Glutamatergic neuron (in vitro differentiated cells): ENCODE results near the gene KANK4. TPM values are rescaled to one million over a fixed set of nuclear protein-coding genes. Genes with fewer than 3 reads are reported as not detected.
A peak's percentile ranks its signal among the peaks of the same experiment; 100 is the strongest.

Source experiments
- DNase-seq: peaks from one replicate; pipeline ENCODE4 v3.0.0; 2022
- H3K27ac Mint-ChIP-seq: one replicate; pipeline ENCODE4 v1.8.0; 2020; ENCODE audit warnings: mild to moderate bottlenecking, mixed read lengths, inconsistent platforms; ENCODE audit not compliant: unreplicated experiment
- H3K27me3 Mint-ChIP-seq: one replicate; pipeline ENCODE4 v1.8.0; 2020; ENCODE audit warnings: mild to moderate bottlenecking, moderate library complexity, mixed read lengths, inconsistent platforms; ENCODE audit not compliant: unreplicated experiment
- H3K36me3 Mint-ChIP-seq: one replicate; pipeline ENCODE4 v1.8.0; 2020; ENCODE audit warnings: mild to moderate bottlenecking, mixed read lengths, inconsistent platforms; ENCODE audit not compliant: unreplicated experiment
- H3K4me1 Mint-ChIP-seq: one replicate; pipeline ENCODE4 v1.8.0; 2020; ENCODE audit warnings: mild to moderate bottlenecking, low read depth, mixed read lengths, inconsistent platforms; ENCODE audit not compliant: unreplicated experiment
- H3K4me3 Mint-ChIP-seq: one replicate; pipeline ENCODE4 v1.8.0; 2020; ENCODE audit warnings: mild to moderate bottlenecking, mixed read lengths, inconsistent platforms; ENCODE audit not compliant: unreplicated experiment
- H3K9me3 Mint-ChIP-seq: one replicate; pipeline ENCODE4 v1.8.0; 2020; ENCODE audit warnings: mild to moderate bottlenecking, moderate library complexity, mixed read lengths, inconsistent platforms; ENCODE audit not compliant: unreplicated experiment
- total RNA-seq: library from RNA; stranded (reverse); fragmentation: NEBNext Ultra II Directional; extraction: Animal tissue kit (Norgen Biotek cat#: 25700); gene quantifications from one replicate; pipeline ENCODE4 v1.2.1, GENCODE V29; 2021; ENCODE audit not compliant: unreplicated experiment
- TF ChIP-seq, protein P1 (sequence below): fragments of 200-600 bp; sonication (generic); IDR thresholded peaks from one replicate; pipeline ENCODE4 v1.5.0; 2021; ENCODE audit not compliant: partially characterized antibody, unreplicated experiment

The KANK4 gene
- total RNA-seq, 1 donor from 2014 or later: not detected

DNA sequence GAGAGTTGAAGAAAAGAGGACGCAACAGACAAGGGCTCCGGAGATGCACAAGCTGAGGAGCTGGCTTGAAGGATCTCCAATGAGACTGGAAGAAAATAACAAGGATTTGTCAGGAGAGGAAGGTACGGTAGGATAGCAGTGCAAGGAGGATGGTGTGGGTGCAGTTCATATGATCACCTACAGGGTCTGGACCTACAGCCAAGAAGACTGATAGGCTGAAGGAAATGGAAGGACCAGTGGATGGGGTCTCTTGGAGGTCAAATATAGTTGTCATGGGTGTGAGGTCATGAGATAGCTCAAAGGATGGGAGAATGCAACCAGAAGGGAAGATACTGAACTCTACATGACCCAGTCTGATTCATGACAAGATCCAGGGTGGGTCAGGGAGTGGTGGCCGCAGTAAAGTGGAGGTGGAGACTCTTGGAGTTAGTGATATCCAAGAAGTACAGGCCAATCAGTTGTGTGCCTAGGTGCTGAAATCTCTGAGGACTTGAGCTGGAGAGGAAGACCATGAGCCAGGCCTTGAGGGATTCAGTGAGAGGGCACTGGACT is 15.3 kb upstream of the KANK4 start:
- Mint-ChIP-seq H3K27ac (peak overlapping the region; percentile 29), H3K36me3 (peaks cover 3% of the 10 kb centered on the region), H3K27me3 (peaks cover 7% of the 10 kb centered on the region), H3K9me3 (peaks cover 3% of the 10 kb centered on the region), H3K4me1 (peaks cover 2% of the 10 kb centered on the region), H3K4me3 (no peak overlapping the region)
- DNase-seq: no peak
- TF ChIP-seq, protein P1, sequence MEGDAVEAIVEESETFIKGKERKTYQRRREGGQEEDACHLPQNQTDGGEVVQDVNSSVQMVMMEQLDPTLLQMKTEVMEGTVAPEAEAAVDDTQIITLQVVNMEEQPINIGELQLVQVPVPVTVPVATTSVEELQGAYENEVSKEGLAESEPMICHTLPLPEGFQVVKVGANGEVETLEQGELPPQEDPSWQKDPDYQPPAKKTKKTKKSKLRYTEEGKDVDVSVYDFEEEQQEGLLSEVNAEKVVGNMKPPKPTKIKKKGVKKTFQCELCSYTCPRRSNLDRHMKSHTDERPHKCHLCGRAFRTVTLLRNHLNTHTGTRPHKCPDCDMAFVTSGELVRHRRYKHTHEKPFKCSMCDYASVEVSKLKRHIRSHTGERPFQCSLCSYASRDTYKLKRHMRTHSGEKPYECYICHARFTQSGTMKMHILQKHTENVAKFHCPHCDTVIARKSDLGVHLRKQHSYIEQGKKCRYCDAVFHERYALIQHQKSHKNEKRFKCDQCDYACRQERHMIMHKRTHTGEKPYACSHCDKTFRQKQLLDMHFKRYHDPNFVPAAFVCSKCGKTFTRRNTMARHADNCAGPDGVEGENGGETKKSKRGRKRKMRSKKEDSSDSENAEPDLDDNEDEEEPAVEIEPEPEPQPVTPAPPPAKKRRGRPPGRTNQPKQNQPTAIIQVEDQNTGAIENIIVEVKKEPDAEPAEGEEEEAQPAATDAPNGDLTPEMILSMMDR: peak; percentile 32

DNA sequence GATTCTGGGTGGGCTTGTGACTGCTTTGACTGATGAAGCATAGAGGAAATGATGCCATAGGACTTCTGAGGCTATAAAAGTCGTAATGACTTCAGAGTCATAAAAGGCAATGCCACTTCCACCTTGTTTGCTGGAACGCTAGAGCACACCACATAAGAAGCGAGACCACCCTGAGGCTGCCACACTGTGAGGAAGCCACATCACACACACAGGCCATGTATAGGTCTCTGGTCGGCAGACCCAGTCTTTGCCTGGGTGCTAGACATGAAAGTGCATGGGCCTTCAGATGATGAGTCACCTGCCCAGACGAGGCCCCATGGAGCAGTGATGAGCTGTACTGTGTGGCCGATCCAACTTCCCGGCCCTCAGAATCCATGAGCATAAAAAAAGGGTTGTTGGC is 14.2 kb upstream of the KANK4 start:
- H3K36me3 Mint-ChIP-seq: peaks cover 3% of the 10 kb centered on the region
- DNase-seq: no peak
- TF ChIP-seq, protein P1: no peak
- H3K27me3 Mint-ChIP-seq: peaks cover 6% of the 10 kb centered on the region
- H3K4me3 Mint-ChIP-seq: no peak overlapping the region
- no peak overlapping the region for H3K27ac Mint-ChIP-seq
- peaks cover 2% of the 10 kb centered on the region for H3K4me1 Mint-ChIP-seq
- peaks cover 3% of the 10 kb centered on the region for H3K9me3 Mint-ChIP-seq

DNA sequence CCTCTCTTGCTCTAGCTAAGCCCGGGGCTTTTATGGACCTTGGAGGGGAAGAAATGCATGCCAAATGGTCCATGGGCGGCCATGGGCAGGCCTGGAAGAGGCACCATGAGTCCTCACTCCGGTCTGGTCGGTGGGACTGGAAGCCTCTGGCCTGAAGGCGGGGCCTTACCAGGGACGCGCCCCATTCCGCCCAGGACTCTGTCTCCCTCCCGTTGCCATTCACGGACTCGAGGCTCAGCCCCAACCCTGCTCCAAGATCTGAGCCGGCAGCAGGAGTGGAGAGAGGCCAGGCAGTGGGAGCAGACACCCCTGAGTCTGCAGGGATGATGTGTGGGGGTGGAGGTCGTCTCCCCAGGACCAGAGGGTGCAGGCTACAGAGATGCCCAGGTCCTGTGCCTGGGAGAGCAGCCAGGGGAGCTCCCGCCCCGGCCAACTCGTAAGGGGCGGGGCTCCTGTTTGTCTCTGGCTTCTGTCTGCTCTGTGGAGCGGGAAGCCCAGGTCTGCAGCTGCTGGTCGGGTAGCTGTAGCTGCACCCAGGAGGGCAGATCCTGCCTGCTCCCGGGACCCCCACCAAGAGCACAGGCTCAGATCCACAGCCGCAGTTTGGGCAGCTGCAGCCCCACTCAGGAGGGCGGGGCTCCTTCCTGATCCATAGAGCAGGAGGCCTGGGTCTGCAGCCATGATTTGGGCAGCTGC is 8.3 kb upstream of the KANK4 start:
- H3K4me3 Mint-ChIP-seq: no peak overlapping the region
- DNase-seq: no peak
- no peaks in the 10 kb centered on the region for H3K4me1 Mint-ChIP-seq
- H3K27ac Mint-ChIP-seq: no peak overlapping the region
- H3K27me3 Mint-ChIP-seq: peaks cover 1% of the 10 kb centered on the region
- H3K9me3 Mint-ChIP-seq: no peaks in the 10 kb centered on the region
- no peaks in the 10 kb centered on the region for H3K36me3 Mint-ChIP-seq
- TF ChIP-seq, protein P1: no peak

DNA sequence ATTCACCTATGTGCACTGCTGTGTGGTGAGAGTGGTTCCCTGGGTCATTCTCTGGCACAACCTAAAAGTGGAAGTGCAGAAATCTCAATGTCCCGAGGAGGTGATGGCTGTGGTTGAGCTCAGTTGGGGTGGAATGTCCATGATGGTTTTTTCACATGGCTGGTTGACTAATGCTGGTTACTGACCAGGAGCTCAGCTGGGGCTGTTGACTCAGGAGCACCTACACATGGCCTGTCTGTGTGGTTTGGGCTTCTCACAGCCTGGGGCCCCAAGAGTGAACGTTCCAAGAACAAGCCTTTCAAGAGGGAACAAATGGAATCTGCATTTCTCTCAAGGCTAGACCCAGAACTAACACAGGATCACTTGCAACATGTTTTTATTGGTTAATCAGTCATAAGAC is 6.4 kb upstream of the KANK4 start:
- Mint-ChIP-seq H3K36me3 (no peaks in the 10 kb centered on the region), H3K27me3 (peaks cover 7% of the 10 kb centered on the region), H3K27ac (no peak overlapping the region), H3K9me3 (no peaks in the 10 kb centered on the region), H3K4me1 (no peaks in the 10 kb centered on the region), H3K4me3 (no peak overlapping the region)
- no peak for DNase-seq
- TF ChIP-seq, protein P1: no peak

DNA sequence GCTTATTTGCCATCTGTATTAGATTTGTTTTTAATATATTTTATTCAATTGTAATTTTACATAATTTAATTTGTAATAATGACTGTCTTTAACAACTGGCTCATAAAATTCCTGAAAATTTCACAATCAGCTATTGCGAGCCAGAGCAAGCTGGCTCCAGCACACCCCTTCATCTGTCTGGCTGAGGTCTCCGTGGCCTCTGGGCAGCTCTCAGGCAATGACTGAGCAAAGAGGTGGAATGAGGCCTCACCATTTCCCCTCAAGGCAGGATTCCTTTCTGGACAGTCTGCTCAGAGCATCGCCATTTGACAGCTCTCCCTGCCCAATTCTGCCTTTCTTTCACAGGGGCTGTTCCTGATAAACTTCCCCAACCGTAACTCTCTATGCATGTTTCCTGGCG is 5.8 kb upstream of the KANK4 start:
- H3K9me3 Mint-ChIP-seq: no peaks in the 10 kb centered on the region
- H3K27ac Mint-ChIP-seq: no peak overlapping the region
- H3K4me1 Mint-ChIP-seq: no peaks in the 10 kb centered on the region
- peaks cover 10% of the 10 kb centered on the region for H3K27me3 Mint-ChIP-seq
- H3K36me3 Mint-ChIP-seq: no peaks in the 10 kb centered on the region
- DNase-seq: no peak
- H3K4me3 Mint-ChIP-seq: no peak overlapping the region
- TF ChIP-seq, protein P1: no peak
